HG02798 (cell line): ENCODE data around the gene DVL2.
A peak's percentile ranks its signal among the peaks of the same experiment; 100 is the strongest.
"Not testable (repeated sequence)": the region's sequence is repeated elsewhere in the genome, so short reads cannot be mapped to it uniquely, and the experiment has no call there.

Experiments used
- ATAC-seq: cut with Tn5 transposase; IDR thresholded peaks from one replicate; pipeline ENCODE4 v1.9.1; 2021; ENCODE audit warnings: mild to moderate bottlenecking; ENCODE audit not compliant: unreplicated experiment, poor library complexity

The DVL2 gene

GRCh38 chr17:7207120-7208001 lies 27.0 kb downstream of the DVL2 start:
- ATAC-seq = no peak

GRCh38 chr17:7205561-7205960 lies 28.8 kb downstream of the DVL2 start:
- no peak for ATAC-seq

GRCh38 chr17:7204828-7205461 lies 29.4 kb downstream of the DVL2 start:
- ATAC-seq = peak; percentile 86

GRCh38 chr17:7204336-7204735 lies 30.0 kb downstream of the DVL2 start:
- ATAC-seq = no peak

GRCh38 chr17:7203391-7203790 lies 30.9 kb downstream of the DVL2 start:
- ATAC-seq = no peak

GRCh38 chr17:7196651-7197401 lies 37.5 kb downstream of the DVL2 start:
- no peak for ATAC-seq

- ATAC-seq = no peak
Observed at GRCh38 chr17:7195971-7196370, 38.3 kb downstream of the DVL2 start.

- no peak for ATAC-seq
Observed at GRCh38 chr17:7192271-7192937, 41.9 kb downstream of the DVL2 start.

GRCh38 chr17:7191571-7192270 lies 42.6 kb downstream of the DVL2 start:
- no peak for ATAC-seq

GRCh38 chr17:7191069-7191468 lies 43.2 kb downstream of the DVL2 start:
- ATAC-seq = no peak

GRCh38 chr17:7190276-7190917 lies 43.9 kb downstream of the DVL2 start:
- ATAC-seq = no peak

- ATAC-seq = no peak
Observed at GRCh38 chr17:7186241-7186640, 48.1 kb downstream of the DVL2 start.

- ATAC-seq = no peak
Observed at GRCh38 chr17:7184647-7185046, 49.7 kb downstream of the DVL2 start.

GRCh38 chr17:7184091-7184488 lies 50.2 kb downstream of the DVL2 start:
- no peak for ATAC-seq

GRCh38 chr17:7183433-7184090 lies 50.8 kb downstream of the DVL2 start:
- ATAC-seq = no peak

GRCh38 chr17:7182101-7182500 lies 52.2 kb downstream of the DVL2 start:
- ATAC-seq = not testable (repeated sequence)

- no peak for ATAC-seq
Observed at GRCh38 chr17:7179317-7180254, 54.7 kb downstream of the DVL2 start, which contains the start of gene ASGR1. ASGR1 (minus strand) TSS chr17:7179370; CDS start chr17:7178563, 807 bp downstream.

- ATAC-seq = no peak
Observed at GRCh38 chr17:7178973-7179316, 55.4 kb downstream of the DVL2 start.
